Breast epithelium (tissue), 3 donors: ENCODE data around the gene SYNE1.

Experiments used
- POLR2A ChIP-seq: fragments of 450-650 bp; IDR thresholded peaks from one replicate; pipeline ENCODE4 v1.6.1; 2016; ENCODE audit warnings: antibody characterized with exemption, mild to moderate bottlenecking, moderate library complexity
- TF ChIP-seq, protein P1 (sequence below), 3 donors: fragments of 450-650 bp; IDR thresholded peaks; one replicate each; pipeline ENCODE4 v1.5.1; 2016 to 2017; ENCODE audit warnings: antibody characterized with exemption in 3 of 3, mild to moderate bottlenecking in 3 of 3, moderate library complexity in 3 of 3

GRCh38 chr6:152572338-152573088 is 64.6 kb downstream of the SYNE1 start:
- no peak for TF ChIP-seq POLR2A
- TF ChIP-seq, protein P1, sequence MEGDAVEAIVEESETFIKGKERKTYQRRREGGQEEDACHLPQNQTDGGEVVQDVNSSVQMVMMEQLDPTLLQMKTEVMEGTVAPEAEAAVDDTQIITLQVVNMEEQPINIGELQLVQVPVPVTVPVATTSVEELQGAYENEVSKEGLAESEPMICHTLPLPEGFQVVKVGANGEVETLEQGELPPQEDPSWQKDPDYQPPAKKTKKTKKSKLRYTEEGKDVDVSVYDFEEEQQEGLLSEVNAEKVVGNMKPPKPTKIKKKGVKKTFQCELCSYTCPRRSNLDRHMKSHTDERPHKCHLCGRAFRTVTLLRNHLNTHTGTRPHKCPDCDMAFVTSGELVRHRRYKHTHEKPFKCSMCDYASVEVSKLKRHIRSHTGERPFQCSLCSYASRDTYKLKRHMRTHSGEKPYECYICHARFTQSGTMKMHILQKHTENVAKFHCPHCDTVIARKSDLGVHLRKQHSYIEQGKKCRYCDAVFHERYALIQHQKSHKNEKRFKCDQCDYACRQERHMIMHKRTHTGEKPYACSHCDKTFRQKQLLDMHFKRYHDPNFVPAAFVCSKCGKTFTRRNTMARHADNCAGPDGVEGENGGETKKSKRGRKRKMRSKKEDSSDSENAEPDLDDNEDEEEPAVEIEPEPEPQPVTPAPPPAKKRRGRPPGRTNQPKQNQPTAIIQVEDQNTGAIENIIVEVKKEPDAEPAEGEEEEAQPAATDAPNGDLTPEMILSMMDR (IDR thresholded peaks at IDR 0.05): no peak
